GM12878 (cell line): ENCODE data around the gene MACROD2. TPM values are rescaled to one million over a fixed set of nuclear protein-coding genes. Genes with fewer than 3 reads are reported as not detected.

ENCODE experiments used
- ATAC-seq: fragments of 200-7000 bp; cut with Tn5 transposase; 3 replicates; pipeline ENCODE4 v1.9.1; 2020; ENCODE audit warnings: mild to moderate bottlenecking, moderate library complexity
- BruUV-seq: library from RNA; stranded (reverse); fragments of 400-500 nt; replicated peaks from 2 replicates; lab custom pipeline; 2021; lab: Mats Ljungman, UMichigan
- CTCF ChIA-PET: fragments of 300-600 bp; sonication (Branson Sonifier 250); formaldehyde crosslinking; extraction: SDS; loops from one replicate; lab custom pipeline; 2021; ENCODE audit warnings: inconsistent platforms; lab: Yijun Ruan, JAX
- POLR2A ChIA-PET: fragments of 350-600 bp; formaldehyde crosslinking; extraction: SDS; loops from one replicate; lab custom pipeline; 2021; ENCODE audit warnings: inconsistent platforms; lab: Charles Lee
- RAD21 ChIA-PET: fragments of 300-600 bp; sonication (Branson Sonifier 250); formaldehyde crosslinking; loops from one replicate; lab custom pipeline; 2023; ENCODE audit warnings: antibody characterized with exemption; ENCODE audit not compliant: unreplicated experiment; lab: Charles Lee
- SMC1A ChIA-PET: fragments of 300-600 bp; sonication (Branson Sonifier 250); formaldehyde crosslinking; loops from one replicate; lab custom pipeline; 2023; ENCODE audit not compliant: unreplicated experiment, uncharacterized antibody; lab: Charles Lee
- DNase-seq: peaks from one replicate; pipeline ENCODE4 v3.0.0-alpha.2; 2011; ENCODE audit warnings: low read depth, low spot score
- FAIRE-seq: peaks from 3 replicates; lab custom pipeline; 2011; peaks lifted over from hg19 to GRCh38; lab: Jason Lieb, UNC
- H2AFZ ChIP-seq: 2 replicates; pipeline ENCODE4 v1.6.0; 2011; ENCODE audit warnings: low read depth, low read length, control low read depth; ENCODE audit not compliant: control insufficient read depth
- H3K27ac ChIP-seq: 2 replicates; pipeline ENCODE4 v1.5.1; 2011; ENCODE audit warnings: control low read depth; ENCODE audit not compliant: control insufficient read depth, insufficient read depth
- H3K27me3 ChIP-seq, 2 experiments: replicated peaks in 1 of 2; 2 replicates each; pipeline versions ENCODE4 v1.6.0 to v1.6.1; 2011; ENCODE audit warnings: low read length in 1 of 2; ENCODE audit not compliant: control insufficient read depth in 2 of 2, insufficient read depth in 2 of 2
- H3K36me3 ChIP-seq, 2 experiments: 2 replicates each; pipeline ENCODE4 v1.5.1; 2011; ENCODE audit warnings: low read length in 1 of 2; ENCODE audit not compliant: control insufficient read depth in 2 of 2, insufficient read depth in 2 of 2
- H3K4me1 ChIP-seq: 2 replicates; pipeline ENCODE4 v1.6.1; 2011; ENCODE audit warnings: mild to moderate bottlenecking, low read length, moderate library complexity, mixed read lengths; ENCODE audit not compliant: control insufficient read depth, insufficient read depth
- H3K4me2 ChIP-seq: 2 replicates; pipeline ENCODE4 v1.6.0; 2011; ENCODE audit warnings: control low read depth; ENCODE audit not compliant: control insufficient read depth, insufficient read depth
- H3K4me3 ChIP-seq: fragments of 200-600 bp; sonication (generic); 2 replicates; pipeline ENCODE4 v1.5.1; 2016
- H3K79me2 ChIP-seq: 2 replicates; pipeline ENCODE4 v1.6.0; 2011; ENCODE audit warnings: low read length; ENCODE audit not compliant: control insufficient read depth, insufficient read depth
- H3K9ac ChIP-seq: 2 replicates; pipeline ENCODE4 v1.8.0; 2011; ENCODE audit warnings: low read length, control low read depth, mixed read lengths; ENCODE audit not compliant: control insufficient read depth, insufficient read depth
- H3K9me3 ChIP-seq: replicated peaks from 3 replicates; pipeline ENCODE4 v1.5.1; 2011; ENCODE audit warnings: mild to moderate bottlenecking, low read length; ENCODE audit not compliant: control insufficient read depth, insufficient read depth
- H4K20me1 ChIP-seq: 2 replicates; pipeline ENCODE4 v1.6.0; 2011; ENCODE audit not compliant: control insufficient read depth, insufficient read depth
- ATF2 ChIP-seq: IDR thresholded peaks from 2 replicates; pipeline ENCODE4 v1.6.1; 2012; ENCODE audit warnings: low read length, inconsistent platforms
- EED ChIP-seq: sonication (generic); IDR thresholded peaks from 2 replicates; pipeline ENCODE4 v1.6.1; 2016; ENCODE audit warnings: antibody characterized with exemption, low read depth
- ETV6 ChIP-seq, 2 experiments: fragments of 450-650 bp in 1 of 2; IDR thresholded peaks in 1 of 2; conservative IDR thresholded peaks in 1 of 2; 2 replicates each; pipeline ENCODE4 v1.6.1; 2014; ENCODE audit warnings: antibody characterized with exemption in 1 of 2, borderline replicate concordance in 1 of 2, low read depth in 1 of 2, mild to moderate bottlenecking in 1 of 2, moderate library complexity in 1 of 2
- EZH2 ChIP-seq: IDR thresholded peaks from 2 replicates; pipeline ENCODE4 v1.6.1; 2012; ENCODE audit warnings: low read depth, mild to moderate bottlenecking, control low read depth, inconsistent platforms, low read length, borderline replicate concordance; ENCODE audit not compliant: control insufficient read depth
- MLLT1 ChIP-seq: fragments of 450-650 bp; IDR thresholded peaks from 2 replicates; pipeline ENCODE4 v1.6.1; 2016; ENCODE audit warnings: mild to moderate bottlenecking
- NFIC ChIP-seq: IDR thresholded peaks from 2 replicates; pipeline ENCODE4 v1.6.1; 2012; ENCODE audit warnings: low read depth, mild to moderate bottlenecking, inconsistent platforms, low read length, moderate library complexity
- PML ChIP-seq: IDR thresholded peaks from 2 replicates; pipeline ENCODE4 v1.6.1; 2012; ENCODE audit warnings: low read length, inconsistent platforms
- POLR2A ChIP-seq: IDR thresholded peaks from 2 replicates; pipeline ENCODE4 v1.6.1; 2011; ENCODE audit warnings: low read depth, mild to moderate bottlenecking, low read length
- RAD21 ChIP-seq: IDR thresholded peaks from 2 replicates; pipeline ENCODE4 v1.6.1; 2011; ENCODE audit warnings: mild to moderate bottlenecking, low read depth, low read length, moderate library complexity; ENCODE audit not compliant: insufficient read depth
- STAT3 ChIP-seq: IDR thresholded peaks from 2 replicates; pipeline ENCODE4 v1.6.1; 2011; ENCODE audit warnings: low read depth, low read length, improper control_type of control experiment
- TCF12 ChIP-seq: IDR thresholded peaks from 2 replicates; pipeline ENCODE4 v1.6.1; 2011; ENCODE audit warnings: low read depth, mild to moderate bottlenecking, low read length
- USF1 ChIP-seq: IDR thresholded peaks from 2 replicates; pipeline ENCODE4 v1.6.1; 2011; ENCODE audit warnings: borderline replicate concordance, low read depth, mild to moderate bottlenecking, moderate library complexity, mixed read lengths, low read length; ENCODE audit not compliant: insufficient read depth; ENCODE audit errors: extremely low read length
- USF2 ChIP-seq: IDR thresholded peaks from 2 replicates; pipeline ENCODE4 v1.6.1; 2011; ENCODE audit warnings: low read depth, low read length, improper control_type of control experiment, borderline replicate concordance
- ZZZ3 ChIP-seq: IDR thresholded peaks from 2 replicates; pipeline ENCODE4 v1.6.1; 2011; ENCODE audit warnings: low read depth; ENCODE audit not compliant: control insufficient read depth, insufficient read length
- WGBS: methylation state at CpG from one replicate; pipeline ENCODE4 v1.1.6; 2016; ENCODE audit warnings: low lambda C conversion rate; ENCODE audit not compliant: insufficient replicate concordance, insufficient coverage; ENCODE audit errors: missing lambda C conversion rate; 5-methylcytosine and 5-hydroxymethylcytosine counted together
- in situ Hi-C: fragments of 300-500 bp; cut with MboI; formaldehyde crosslinking; loops from 9 replicates; pipeline ENCODE4 v1.14.3; 2018; ENCODE audit warnings: mixed read lengths
- intact Hi-C: fragments of 100-400 bp; cut with micrococcal nuclease; formaldehyde crosslinking; loops from one replicate; pipeline ENCODE4 v1.14.2; 2022; ENCODE audit not compliant: unreplicated experiment
- polyA plus RNA-seq, 11 experiments: library from polyadenylated mRNA; depleted of rRNA in 4 of 11; unstranded in 6 of 11; stranded (reverse) in 5 of 11; fragments of >200 nt; fragmentation: Nextera tagmentation in 4 of 11; fragmentation: Illumina TruSeq in 1 of 11; extraction: Ambion mirVana in 4 of 11; extraction: Trizol in 1 of 11; gene quantifications; 1 replicate in 1 of 11; 2 replicates in 10 of 11; pipeline versions ENCODE4 v1.2.1 to v1.2.3, GENCODE V29; 2011 to 2016; ENCODE audit warnings: inconsistent platforms in 2 of 11, missing spikeins in 2 of 11, low read depth in 1 of 11
- total RNA-seq, 4 experiments: library from RNA; depleted of rRNA in 3 of 4; stranded (reverse); fragments of >200 nt in 3 of 4; fragmentation: Illumina TruSeq in 1 of 4; extraction: Trizol in 1 of 4; gene quantifications; 2 replicates each; pipeline versions ENCODE4 v1.2.1 to v1.2.3, GENCODE V29; 2013 to 2021

Gene MACROD2
- total and polyA plus RNA-seq, 10 of the 15 experiments (the other 5 are each of a cell fraction or from before 2014, with no cell fraction given): 1.1 to 21.5 (median 2.2) TPM

- no peak for TF ChIP-seq RAD21
- TF ChIP-seq MLLT1: no peak
- TF ChIP-seq, all 136 proteins: peak for 0
Observed at GRCh38 chr20:15185322-15185721, 1190.0 kb downstream of the MACROD2 start (continued).

GRCh38 chr20:15185913-15186312, 1190.6 kb downstream of the MACROD2 start:
- in situ Hi-C loops: no loop called here
- intact Hi-C loops: no loop called here
- H3K9me3 ChIP-seq: no peaks in the 10 kb centered on the region
- no peak overlapping the region for H3K4me3 ChIP-seq
- SMC1A ChIA-PET: no interaction called here
- CTCF ChIA-PET: no interaction called here
- no peaks in the 10 kb centered on the region for H3K4me1 ChIP-seq
- no peak for DNase-seq
- no peak overlapping the region for H3K4me2 ChIP-seq
- H4K20me1 ChIP-seq: no peaks in the 10 kb centered on the region
- H2AFZ ChIP-seq: no peak overlapping the region
- H3K27me3 ChIP-seq: no peaks in the 10 kb centered on the region
- TF ChIP-seq TCF12 (no peak), ZZZ3 (no peak), USF1 (no peak), PML (no peak), NFIC (no peak), EZH2 (no peak), EED (no peak), POLR2A (no peak), ATF2 (no peak), USF2 (no peak), STAT3 (no peak), ETV6 (conservative IDR thresholded peaks at IDR 0.05 in 1 of 2, IDR thresholded peaks at IDR 0.05 in 1 of 2; ENCODE audit: borderline replicate concordance in 1 of 2, low read depth in 1 of 2) (no peak)
- RAD21 ChIA-PET: no interaction called here
- POLR2A ChIA-PET: no interaction called here
- no peaks in the 10 kb centered on the region for H3K79me2 ChIP-seq
- ATAC-seq: no peak
- H3K36me3 ChIP-seq: no peaks in the 10 kb centered on the region
- no TSS peak for BruUV-seq
- 55% methylated on average over 2 of the region's 2 CpGs for WGBS
- H3K27ac ChIP-seq: no peak overlapping the region
- no peak for FAIRE-seq
- no peak overlapping the region for H3K9ac ChIP-seq
